HG03457 (cell line): ENCODE measurements around the gene GRIK1.

Experiments used
- ATAC-seq: cut with Tn5 transposase; IDR thresholded peaks from one replicate; pipeline ENCODE4 v1.9.1; 2021; ENCODE audit warnings: moderate number of reproducible peaks; ENCODE audit not compliant: unreplicated experiment

The GRIK1 gene

GRCh38 chr21:29676395-29676794 lies 263.4 kb downstream of the GRIK1 start:
- no peak for ATAC-seq

DNA sequence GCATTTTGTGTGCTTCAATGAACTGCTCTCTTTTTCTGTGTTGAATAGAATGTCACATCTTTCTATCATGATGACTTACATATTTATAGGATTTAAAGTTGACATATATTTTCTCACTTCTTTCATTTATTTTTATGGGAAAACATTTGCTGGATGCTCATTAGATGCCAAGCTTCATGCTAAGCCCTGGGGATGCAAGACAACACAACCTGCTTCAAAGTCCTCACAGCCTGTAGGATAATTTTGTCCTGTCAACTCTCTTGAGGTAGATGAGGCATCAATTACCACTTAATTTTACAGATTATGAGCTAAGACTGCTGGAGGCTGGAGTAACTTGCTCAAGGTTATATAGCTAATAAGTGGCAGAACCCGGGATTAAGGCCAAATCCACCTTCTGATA lies 264.3 kb downstream of the GRIK1 start:
- no peak for ATAC-seq

- no peak for ATAC-seq
Observed at GRCh38 chr21:29674343-29674742, 265.5 kb downstream of the GRIK1 start.

- ATAC-seq, result no peak
Observed at GRCh38 chr21:29673096-29673610, 266.6 kb downstream of the GRIK1 start.

- ATAC-seq, result no peak
Observed at GRCh38 chr21:29671728-29672127, 268.1 kb downstream of the GRIK1 start.

DNA sequence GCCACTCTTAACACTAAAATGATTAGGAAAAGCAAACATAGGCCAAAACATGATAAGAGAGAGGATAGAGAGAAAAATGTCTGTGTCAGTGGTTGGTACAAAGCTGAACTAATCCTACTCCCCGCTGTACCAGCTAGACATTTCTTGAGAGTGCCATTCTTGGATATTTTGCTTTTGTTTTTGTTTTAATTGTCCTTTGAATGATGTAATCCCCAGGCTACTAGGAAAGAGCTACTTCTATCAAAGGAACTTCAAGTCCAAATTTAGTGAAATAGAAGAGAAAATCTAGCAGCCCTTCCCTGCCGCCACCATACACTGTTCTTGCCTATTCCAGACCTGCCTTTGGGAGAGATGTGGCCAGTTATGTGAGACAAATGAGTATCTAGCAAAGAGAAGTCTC lies 269.6 kb downstream of the GRIK1 start:
- no peak for ATAC-seq

- ATAC-seq, result no peak
Observed at GRCh38 chr21:29669416-29669815, 270.4 kb downstream of the GRIK1 start.

DNA sequence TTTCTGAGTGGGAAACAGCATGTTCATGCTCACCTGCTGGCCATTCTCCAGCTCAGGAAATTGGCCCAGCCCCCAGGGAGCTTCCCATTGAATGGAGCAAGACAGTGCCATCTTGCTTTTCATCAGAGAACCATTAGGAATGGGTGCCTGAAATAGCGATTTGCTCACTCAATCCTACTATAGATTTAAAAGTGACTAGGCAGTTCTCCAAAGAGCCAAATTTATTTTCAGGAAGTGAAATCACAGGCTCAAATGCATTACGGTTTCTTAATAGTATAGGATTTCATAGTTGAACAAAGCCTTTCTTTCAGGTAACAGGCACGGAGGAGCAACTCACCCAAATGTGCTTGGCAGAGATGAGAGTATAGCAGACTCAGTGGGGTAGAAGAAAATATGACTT lies 272.1 kb downstream of the GRIK1 start:
- no peak for ATAC-seq

- no peak for ATAC-seq
Observed at GRCh38 chr21:29664615-29665014, 275.2 kb downstream of the GRIK1 start.

DNA sequence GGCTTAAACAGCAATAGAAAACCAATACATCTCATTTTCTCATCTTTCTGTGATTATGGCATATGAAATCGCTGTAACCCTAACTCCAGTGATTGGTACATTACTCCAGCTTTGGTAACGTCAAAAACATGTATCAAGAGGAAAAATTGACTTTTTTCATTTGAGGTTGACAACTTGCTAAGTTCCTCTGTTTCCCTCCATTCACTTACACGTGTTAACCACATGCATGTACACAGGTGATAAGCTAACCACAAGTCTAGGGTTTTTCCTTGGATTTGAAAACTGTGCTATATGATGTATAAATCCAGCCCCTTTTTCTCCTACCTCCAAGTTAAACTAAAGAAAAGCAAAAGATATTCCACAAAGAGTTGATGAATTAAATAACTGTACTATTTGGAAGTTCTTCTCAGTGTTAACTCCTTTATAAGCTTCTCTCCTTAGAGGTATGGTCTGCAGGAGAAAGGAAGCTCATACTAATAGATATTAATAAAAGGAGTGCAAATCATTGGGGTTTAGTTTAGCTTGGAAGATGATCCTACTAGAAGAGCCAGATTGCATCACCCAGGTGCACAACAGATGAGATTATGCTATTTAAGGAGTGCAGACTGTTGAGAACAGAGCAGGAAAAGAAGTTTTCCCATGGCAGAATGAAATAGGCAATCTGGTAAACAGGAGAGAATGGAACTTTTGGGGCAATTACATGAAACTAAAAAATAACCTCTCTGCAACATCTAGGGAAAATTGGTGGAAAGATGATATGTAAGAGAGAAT lies 277.9 kb downstream of the GRIK1 start:
- no peak for ATAC-seq

- no peak for ATAC-seq
Observed at GRCh38 chr21:29660047-29660720, 279.6 kb downstream of the GRIK1 start.

GRCh38 chr21:29658934-29659203 lies 280.9 kb downstream of the GRIK1 start:
- ATAC-seq, result no peak

DNA sequence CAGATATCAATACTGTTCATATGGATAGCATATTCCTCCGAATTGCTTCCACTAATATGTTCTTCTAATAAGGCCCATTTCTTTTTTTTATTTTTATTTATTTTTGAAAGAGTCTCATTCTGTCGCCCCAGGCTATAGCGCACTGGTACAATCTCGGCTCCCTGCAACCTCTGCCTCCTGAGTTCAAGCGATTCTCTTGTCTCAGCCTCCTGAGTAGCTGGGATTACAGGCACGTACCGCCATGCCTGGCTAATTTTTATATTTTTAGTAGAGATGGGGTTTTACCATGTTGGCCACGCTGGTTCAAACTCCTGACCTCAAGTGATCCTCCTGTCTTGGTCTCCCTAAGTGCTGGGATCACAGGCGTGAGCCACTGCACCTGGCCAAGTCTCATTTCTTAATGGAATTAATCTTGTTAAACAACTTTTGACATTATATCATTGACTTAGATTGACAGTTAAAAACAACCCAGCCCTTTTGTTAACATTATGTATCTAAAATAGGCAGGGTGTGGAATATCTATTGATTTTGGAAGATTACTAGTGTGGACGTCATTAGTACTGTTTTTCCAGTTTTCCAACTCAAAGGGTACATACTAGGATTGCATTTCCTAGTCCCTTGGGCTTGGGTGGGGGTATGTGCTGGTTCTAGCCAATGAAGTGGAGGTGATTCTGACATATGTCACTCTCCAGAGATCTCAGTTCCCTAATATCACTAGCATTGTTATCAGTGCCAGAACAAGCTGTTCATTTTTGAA lies 281.4 kb downstream of the GRIK1 start:
- ATAC-seq, result no peak

DNA sequence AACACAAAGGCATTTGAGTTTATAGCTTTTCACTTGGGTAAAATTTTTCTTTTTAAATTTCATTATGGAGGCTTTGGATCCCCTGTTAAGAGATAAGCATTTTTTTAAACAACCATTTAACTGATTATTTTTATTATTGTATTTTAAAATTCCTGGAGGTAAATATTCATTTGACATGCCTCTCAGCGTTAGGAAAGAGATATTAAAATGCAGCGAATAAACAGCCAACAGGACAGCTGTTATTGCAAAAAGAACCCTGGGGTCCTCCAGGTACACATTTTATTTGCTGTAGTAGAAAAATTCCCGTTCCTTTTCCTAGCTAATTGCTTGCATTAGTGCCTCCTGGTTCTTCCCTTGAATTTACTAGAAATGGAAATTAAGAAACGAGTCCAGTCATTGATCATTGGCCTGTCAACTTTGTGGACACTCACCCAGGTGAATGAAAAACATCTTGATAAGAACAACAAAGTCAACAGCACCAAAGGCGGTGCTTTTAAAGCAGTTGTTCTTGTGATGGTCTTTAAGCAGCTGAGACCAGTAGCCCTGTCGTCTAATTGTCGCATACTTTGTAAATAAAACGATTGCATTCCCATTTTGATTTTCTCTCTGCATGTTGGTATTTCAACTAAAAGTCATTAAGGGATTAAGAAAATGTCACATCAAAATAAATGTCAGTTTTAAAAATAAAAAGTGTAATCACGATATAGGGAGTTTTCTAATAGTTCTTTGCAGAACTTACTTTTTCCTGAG lies 282.4 kb downstream of the GRIK1 start:
- ATAC-seq, result no peak

- no peak for ATAC-seq
Observed at GRCh38 chr21:29656504-29657239, 283.1 kb downstream of the GRIK1 start.

DNA sequence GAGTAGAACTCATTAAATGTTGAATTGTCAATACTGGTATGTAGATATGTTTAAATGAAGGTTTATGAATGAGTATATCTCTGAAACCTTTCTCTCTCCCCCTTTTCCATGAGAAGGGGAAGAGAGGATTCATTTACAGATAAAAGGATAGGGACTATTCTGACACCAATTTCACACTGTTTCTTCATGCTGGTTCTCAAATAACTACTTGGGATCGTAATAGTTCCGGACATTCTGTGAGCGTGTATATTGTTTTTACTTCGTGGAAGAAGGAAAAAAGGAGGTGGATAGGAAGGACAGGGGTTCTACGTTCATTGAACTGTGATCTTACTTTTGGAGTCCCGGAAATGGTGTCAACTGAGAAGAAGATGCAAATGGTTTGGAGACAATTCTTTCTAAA lies 284.2 kb downstream of the GRIK1 start:
- no peak for ATAC-seq

- no peak for ATAC-seq
Observed at GRCh38 chr21:29654855-29655254, 284.9 kb downstream of the GRIK1 start.

GRCh38 chr21:29654203-29654602 lies 285.6 kb downstream of the GRIK1 start:
- no peak for ATAC-seq

- no peak for ATAC-seq
Observed at GRCh38 chr21:29650523-29651022, 289.2 kb downstream of the GRIK1 start.

GRCh38 chr21:29649406-29649814 lies 290.4 kb downstream of the GRIK1 start:
- no peak for ATAC-seq
